Measurements from ENCODE around the gene SH3BP5. TPM values are rescaled to one million over a fixed set of nuclear protein-coding genes. Genes with fewer than 3 reads are reported as not detected.
A peak's percentile ranks its signal among the peaks of the same experiment; 100 is the strongest.

The SH3BP5 gene
- total RNA-seq, 2 donors from 2014 or later, result 13.7 to 21.8 TPM

DNA sequence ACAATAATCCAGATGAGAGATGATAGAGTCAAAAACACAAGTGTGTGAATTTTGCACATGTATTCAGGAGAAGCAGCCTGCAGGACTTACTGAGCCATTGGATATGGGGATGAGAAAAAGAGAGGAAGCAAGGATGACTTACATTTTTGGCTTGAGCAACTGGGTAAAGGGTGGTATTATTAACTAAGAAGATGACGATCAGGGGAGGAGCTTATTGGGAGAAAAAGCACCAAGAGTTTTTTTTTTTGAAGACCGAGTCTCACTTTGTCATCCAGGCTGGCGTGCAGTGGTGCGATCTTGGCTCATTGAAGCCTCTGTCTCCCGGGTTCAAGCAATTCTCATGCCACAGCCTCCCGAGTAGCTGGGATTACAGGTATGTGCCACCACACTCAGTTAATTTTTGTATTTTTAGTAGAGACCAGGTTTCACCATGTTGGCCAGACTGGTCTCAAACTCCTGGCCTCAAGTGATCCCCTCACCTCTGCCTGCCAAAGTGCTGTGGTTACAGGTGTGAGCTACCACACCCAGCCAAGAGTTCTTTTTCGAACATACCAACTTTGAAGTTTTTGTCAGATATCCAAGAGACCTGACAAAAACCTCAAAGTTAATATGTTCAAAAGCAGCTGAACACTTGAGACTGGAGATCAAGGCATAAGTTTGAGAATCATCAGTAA is 14.8 kb upstream of the SH3BP5 start:
- DNase-seq (no peak), ATAC-seq (no peak)
- Histone ChIP-seq H3K36me3 (replicated peaks in 1 of 2; ENCODE audit: insufficient read depth in 1 of 2, low read depth in 2 of 2) (no peaks in the 10 kb centered on the region), H3K27me3 (no peaks in the 10 kb centered on the region), H3K4me3 (no peak overlapping the region), H3K27ac (no peak overlapping the region), H3K9me3 (no peaks in the 10 kb centered on the region), H3K4me1 (no peaks in the 10 kb centered on the region)
- 84 to 86% methylated on average over 7 of the region's 7 CpGs for WGBS, 2 donors
- intact Hi-C loops (cut with DNase I), result no loop called here
- TF ChIP-seq CTCF (IDR thresholded peaks at IDR 0.05), result no peak
- TF ChIP-seq POLR2A (IDR thresholded peaks at IDR 0.05), result no peak

DNA sequence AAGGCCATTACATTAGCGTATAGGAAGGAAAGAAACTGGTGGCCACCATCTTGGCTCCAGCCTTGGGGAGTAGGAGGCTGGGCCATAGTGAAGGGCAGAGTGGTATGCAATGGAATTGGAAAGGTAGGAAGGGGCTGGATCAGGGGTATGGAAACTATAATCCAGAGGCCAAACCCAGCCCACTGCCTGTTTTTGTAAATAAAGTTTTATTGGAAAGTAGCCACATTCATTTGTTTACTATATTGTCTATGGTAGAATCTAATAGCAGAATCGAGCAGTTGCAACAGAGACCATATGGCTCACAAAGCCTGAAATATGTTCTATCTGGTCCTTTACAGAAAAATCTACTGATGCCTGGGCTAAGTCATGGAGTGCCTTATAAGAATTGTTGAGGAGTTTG is 14.1 kb upstream of the SH3BP5 start:
- Histone ChIP-seq H3K27ac (no peak overlapping the region), H3K36me3 (replicated peaks in 1 of 2; ENCODE audit: insufficient read depth in 1 of 2, low read depth in 2 of 2) (no peaks in the 10 kb centered on the region), H3K9me3 (no peaks in the 10 kb centered on the region), H3K27me3 (no peaks in the 10 kb centered on the region), H3K4me3 (no peak overlapping the region), H3K4me1 (no peaks in the 10 kb centered on the region)
- 83 to 96% methylated on average over 2 of the region's 2 CpGs for WGBS, 2 donors
- TF ChIP-seq CTCF (IDR thresholded peaks at IDR 0.05) (no peak), POLR2A (IDR thresholded peaks at IDR 0.05) (no peak)
- DNase-seq, result no peak
- intact Hi-C loops (cut with DNase I), result no loop called here
- ATAC-seq, result no peak

DNA sequence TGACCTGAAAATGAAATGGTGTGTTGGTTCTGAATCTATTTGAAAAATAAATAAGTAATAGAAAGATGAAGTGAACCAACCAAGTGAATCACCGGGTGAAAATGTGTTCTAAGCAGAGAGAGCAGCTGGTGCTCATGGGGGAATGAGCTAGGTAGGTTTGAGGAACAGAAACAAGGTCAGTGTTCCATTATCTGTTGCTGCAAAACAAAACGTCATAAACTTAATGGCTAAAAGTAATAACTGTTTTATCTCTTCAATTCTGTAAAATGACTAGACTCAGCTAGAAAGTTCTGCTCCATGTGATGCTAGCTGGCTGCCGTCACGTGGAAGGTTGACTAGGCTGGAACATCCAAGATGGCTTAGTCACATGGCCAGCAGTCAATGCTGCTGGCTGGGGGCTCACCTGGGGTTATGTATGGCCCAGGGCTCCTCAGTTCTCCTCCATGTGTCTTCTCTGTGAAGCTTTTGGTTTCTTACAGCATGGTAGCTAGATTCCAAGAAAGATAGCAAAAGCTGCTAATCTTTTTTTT is 13.3 kb upstream of the SH3BP5 start:
- WGBS, 2 donors, result 63 to 65% methylated on average over 4 of the region's 4 CpGs
- H3K27ac ChIP-seq, result no peak overlapping the region
- no peak overlapping the region for H3K4me3 ChIP-seq
- no peaks in the 10 kb centered on the region for H3K4me1 ChIP-seq
- H3K9me3 ChIP-seq, result no peaks in the 10 kb centered on the region
- DNase-seq (no peak), ATAC-seq (no peak)
- H3K36me3 ChIP-seq (replicated peaks in 1 of 2; ENCODE audit: insufficient read depth in 1 of 2, low read depth in 2 of 2), result no peaks in the 10 kb centered on the region
- no peak for TF ChIP-seq CTCF (IDR thresholded peaks at IDR 0.05)
- TF ChIP-seq POLR2A (IDR thresholded peaks at IDR 0.05), result no peak
- H3K27me3 ChIP-seq, result no peaks in the 10 kb centered on the region
- intact Hi-C loops (cut with DNase I), result no loop called here

DNA sequence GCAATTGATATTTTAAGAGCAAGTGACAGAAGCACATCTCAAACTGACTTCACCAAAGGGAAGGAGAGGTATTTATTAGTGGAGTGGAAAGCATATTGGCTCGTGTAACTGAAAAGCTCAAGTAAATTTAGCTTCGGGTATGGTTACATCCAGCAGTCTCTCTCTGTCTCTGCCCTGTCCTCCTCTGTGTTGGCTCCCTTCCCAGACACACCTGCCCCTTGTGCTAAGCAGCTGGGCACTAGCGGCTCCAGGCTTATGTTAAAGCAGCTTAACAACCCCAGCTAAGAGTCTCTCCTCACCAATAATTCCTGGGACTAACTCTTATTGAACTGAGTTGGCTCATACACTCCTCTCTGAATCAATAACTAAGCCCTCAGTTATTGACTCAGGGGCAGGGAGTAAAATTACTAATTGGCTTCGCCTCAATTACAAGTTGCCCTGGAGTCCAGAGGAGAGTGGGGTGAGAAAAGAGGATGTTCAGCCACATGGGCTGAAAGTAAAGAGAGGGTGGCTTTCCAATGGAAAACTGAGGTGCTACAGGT is 12.8 kb upstream of the SH3BP5 start:
- Histone ChIP-seq H3K4me1 (no peaks in the 10 kb centered on the region), H3K27ac (no peak overlapping the region), H3K27me3 (no peaks in the 10 kb centered on the region), H3K9me3 (no peaks in the 10 kb centered on the region), H3K36me3 (replicated peaks in 1 of 2; ENCODE audit: insufficient read depth in 1 of 2, low read depth in 2 of 2) (no peaks in the 10 kb centered on the region), H3K4me3 (no peak overlapping the region)
- peak in 3 of 4 donors; percentile 34 to 52 (median 51) for DNase-seq
- intact Hi-C loops (cut with DNase I), result no loop called here
- WGBS, 2 donors, result 21 to 25% methylated on average over 4 of the region's 4 CpGs
- ATAC-seq, result peak; percentile 18
- TF ChIP-seq CTCF (IDR thresholded peaks at IDR 0.05) (no peak), POLR2A (IDR thresholded peaks at IDR 0.05) (no peak)

- WGBS, 2 donors, result 76 to 85% methylated on average over 1 of the region's 1 CpG
- intact Hi-C loops (cut with DNase I), result no loop called here
- no peak for TF ChIP-seq POLR2A (IDR thresholded peaks at IDR 0.05)
Observed at GRCh38 chr3:15342945-15343344, 10.6 kb upstream of the SH3BP5 start.

More at GRCh38 chr3:15342945-15343344, 10.6 kb upstream of the SH3BP5 start:
- Histone ChIP-seq H3K4me1 (no peaks in the 10 kb centered on the region), H3K27ac (no peak overlapping the region), H3K36me3 (replicated peaks in 1 of 2; ENCODE audit: insufficient read depth in 1 of 2, low read depth in 2 of 2) (no peaks in the 10 kb centered on the region), H3K4me3 (no peak overlapping the region), H3K9me3 (no peaks in the 10 kb centered on the region), H3K27me3 (no peaks in the 10 kb centered on the region)
- ATAC-seq (no peak), DNase-seq (no peak)
